ENCODE measurements around the gene LRRC8C.

LRRC8C gene

DNA sequence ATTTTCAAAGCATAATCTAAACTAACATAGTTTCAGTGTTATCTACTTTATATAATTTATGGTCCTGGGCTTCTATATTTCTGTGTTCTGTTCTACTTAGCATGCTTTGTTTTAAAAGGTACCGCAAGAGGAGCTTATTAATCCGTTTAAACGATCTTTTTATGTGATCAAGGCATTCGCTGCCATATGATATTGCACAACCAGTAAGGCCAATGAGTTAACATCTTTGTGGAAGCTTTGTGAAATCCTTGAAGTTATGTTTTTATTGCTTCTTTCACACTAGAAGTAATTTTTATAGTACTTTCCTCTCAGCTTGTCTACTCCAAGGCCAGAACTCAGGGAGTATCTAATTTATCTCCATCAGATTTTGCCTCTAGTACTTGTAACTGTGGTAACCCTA, 8.9 kb downstream of the LRRC8C start:
- Histone ChIP-seq H3K9me3 (ENCODE audit: control insufficient read depth, insufficient read depth, low read length) (no peaks in the 10 kb centered on the region), H3F3A (ENCODE audit: control insufficient read depth, insufficient read depth) (no peaks in the 10 kb centered on the region), H3K36me3 (ENCODE audit: control insufficient read depth, low read length) (no peaks in the 10 kb centered on the region), H3K27ac (ENCODE audit: low read depth, low read length) (no peak overlapping the region), H3K27me3 (ENCODE audit: control insufficient read depth, low read length) (peaks cover 7% of the 10 kb centered on the region; the same call in 1 of the 2 replicates), H3K4me3 (ENCODE audit: low read length) (no peak overlapping the region), H3K79me2 (ENCODE audit: control insufficient read depth, low read length) (no peaks in the 10 kb centered on the region), H3K4me2 (ENCODE audit: low read length) (no peak overlapping the region), H3K4me1 (ENCODE audit: control insufficient read depth, low read length) (no peaks in the 10 kb centered on the region), H4K20me1 (ENCODE audit: control insufficient read depth, insufficient read depth, low read depth, low read length) (no peaks in the 10 kb centered on the region), H3K9me2 (replicated peaks; ENCODE audit: control insufficient read depth, low read length) (no peaks in the 10 kb centered on the region)
- TF ChIP-seq, protein P1, sequence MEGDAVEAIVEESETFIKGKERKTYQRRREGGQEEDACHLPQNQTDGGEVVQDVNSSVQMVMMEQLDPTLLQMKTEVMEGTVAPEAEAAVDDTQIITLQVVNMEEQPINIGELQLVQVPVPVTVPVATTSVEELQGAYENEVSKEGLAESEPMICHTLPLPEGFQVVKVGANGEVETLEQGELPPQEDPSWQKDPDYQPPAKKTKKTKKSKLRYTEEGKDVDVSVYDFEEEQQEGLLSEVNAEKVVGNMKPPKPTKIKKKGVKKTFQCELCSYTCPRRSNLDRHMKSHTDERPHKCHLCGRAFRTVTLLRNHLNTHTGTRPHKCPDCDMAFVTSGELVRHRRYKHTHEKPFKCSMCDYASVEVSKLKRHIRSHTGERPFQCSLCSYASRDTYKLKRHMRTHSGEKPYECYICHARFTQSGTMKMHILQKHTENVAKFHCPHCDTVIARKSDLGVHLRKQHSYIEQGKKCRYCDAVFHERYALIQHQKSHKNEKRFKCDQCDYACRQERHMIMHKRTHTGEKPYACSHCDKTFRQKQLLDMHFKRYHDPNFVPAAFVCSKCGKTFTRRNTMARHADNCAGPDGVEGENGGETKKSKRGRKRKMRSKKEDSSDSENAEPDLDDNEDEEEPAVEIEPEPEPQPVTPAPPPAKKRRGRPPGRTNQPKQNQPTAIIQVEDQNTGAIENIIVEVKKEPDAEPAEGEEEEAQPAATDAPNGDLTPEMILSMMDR (IDR thresholded peaks at IDR 0.05; ENCODE audit: low read depth, low read length, poor library complexity, severe bottlenecking): no peak
- TF ChIP-seq EZH2phosphoT487 (IDR thresholded peaks at IDR 0.05; ENCODE audit: borderline replicate concordance, low read length): no peak

DNA sequence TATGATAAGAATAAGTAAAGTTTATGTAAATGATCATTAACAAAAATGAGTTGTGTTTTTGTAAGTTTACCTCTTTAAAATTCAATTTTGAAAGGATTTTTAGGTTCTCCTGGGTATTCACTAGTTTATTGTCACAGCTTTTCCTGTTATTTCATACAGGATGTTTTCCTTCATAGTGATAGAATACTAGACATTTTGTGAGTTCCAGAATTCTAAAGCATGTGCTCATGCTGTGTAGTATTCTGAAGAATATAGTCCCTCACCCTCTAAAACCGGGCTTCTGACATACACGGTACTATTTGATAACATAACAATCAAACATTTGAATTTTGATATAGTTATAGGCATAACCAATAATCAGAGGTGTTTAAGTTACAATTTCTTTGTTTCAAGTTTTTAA, 10.7 kb downstream of the LRRC8C start:
- no peaks in the 10 kb centered on the region for H3K79me2 ChIP-seq (ENCODE audit: control insufficient read depth, low read length)
- H3K36me3 ChIP-seq (ENCODE audit: control insufficient read depth, low read length): no peaks in the 10 kb centered on the region
- no peak overlapping the region for H3K4me2 ChIP-seq (ENCODE audit: low read length)
- no peak overlapping the region for H3K27ac ChIP-seq (ENCODE audit: low read depth, low read length)
- no peak for TF ChIP-seq EZH2phosphoT487 (IDR thresholded peaks at IDR 0.05; ENCODE audit: borderline replicate concordance, low read length)
- TF ChIP-seq, protein P1 (IDR thresholded peaks at IDR 0.05; ENCODE audit: low read depth, low read length, poor library complexity, severe bottlenecking): no peak
- H3K9me2 ChIP-seq (replicated peaks; ENCODE audit: control insufficient read depth, low read length): no peaks in the 10 kb centered on the region
- peaks cover under 1% of the 10 kb centered on the region; the same call in 1 of the 2 replicates for H3K4me1 ChIP-seq (ENCODE audit: control insufficient read depth, low read length)
- H3K27me3 ChIP-seq (ENCODE audit: control insufficient read depth, low read length): 0 out of 2 replicates have a peak, but pooled peaks cover 3% of the 10 kb centered on the region
- no peaks in the 10 kb centered on the region for H4K20me1 ChIP-seq (ENCODE audit: control insufficient read depth, insufficient read depth, low read depth, low read length)
- no peaks in the 10 kb centered on the region for H3K9me3 ChIP-seq (ENCODE audit: control insufficient read depth, insufficient read depth, low read length)
- H3F3A ChIP-seq (ENCODE audit: control insufficient read depth, insufficient read depth): no peaks in the 10 kb centered on the region; the same call in 1 of the 2 replicates
- no peak overlapping the region for H3K4me3 ChIP-seq (ENCODE audit: low read length)

DNA sequence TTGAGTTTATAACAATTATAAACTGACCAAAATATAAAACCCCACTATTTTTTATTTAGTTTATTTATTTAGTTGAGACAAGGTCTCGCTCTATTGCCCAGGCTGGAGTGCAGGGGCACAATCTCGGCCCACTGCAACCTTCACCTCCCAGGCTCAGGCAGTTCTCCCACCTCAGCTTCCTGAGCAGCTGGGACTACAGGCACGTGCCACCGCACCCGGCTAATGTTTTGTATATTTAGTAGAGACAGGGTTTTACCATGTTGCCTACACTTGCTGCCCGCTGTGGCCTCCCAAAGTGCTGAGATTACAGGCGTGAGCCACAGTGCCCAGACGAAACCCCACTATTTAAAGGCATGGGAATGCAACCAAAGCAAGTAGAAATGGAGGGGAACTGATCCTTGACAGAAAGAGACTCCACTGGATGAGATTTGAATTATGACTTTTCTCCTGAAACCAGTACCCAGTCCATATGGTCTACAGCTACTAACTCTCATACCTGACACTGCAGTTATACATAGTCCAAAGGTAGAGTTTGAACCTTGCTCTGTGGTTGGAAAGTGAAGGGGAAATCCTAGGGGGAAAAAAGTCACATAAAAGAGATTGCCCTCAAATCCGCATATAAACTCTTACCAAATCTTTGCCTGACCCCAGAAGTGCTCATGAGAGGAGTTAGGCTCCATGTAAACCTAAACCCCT, 11.3 kb downstream of the LRRC8C start:
- no peak overlapping the region for H3K4me2 ChIP-seq (ENCODE audit: low read length)
- H3K36me3 ChIP-seq (ENCODE audit: control insufficient read depth, low read length): no peaks in the 10 kb centered on the region
- H3F3A ChIP-seq (ENCODE audit: control insufficient read depth, insufficient read depth): no peaks in the 10 kb centered on the region; the same call in 1 of the 2 replicates
- no peaks in the 10 kb centered on the region for H3K9me3 ChIP-seq (ENCODE audit: control insufficient read depth, insufficient read depth, low read length)
- H3K27ac ChIP-seq (ENCODE audit: low read depth, low read length): no peak overlapping the region
- TF ChIP-seq, protein P1 (IDR thresholded peaks at IDR 0.05; ENCODE audit: low read depth, low read length, poor library complexity, severe bottlenecking): no peak
- no peak for TF ChIP-seq EZH2phosphoT487 (IDR thresholded peaks at IDR 0.05; ENCODE audit: borderline replicate concordance, low read length)
- 0 out of 2 replicates have a peak, but pooled peaks cover 6% of the 10 kb centered on the region for H3K27me3 ChIP-seq (ENCODE audit: control insufficient read depth, low read length)
- H4K20me1 ChIP-seq (ENCODE audit: control insufficient read depth, insufficient read depth, low read depth, low read length): no peaks in the 10 kb centered on the region
- no peaks in the 10 kb centered on the region for H3K79me2 ChIP-seq (ENCODE audit: control insufficient read depth, low read length)
- no peaks in the 10 kb centered on the region for H3K9me2 ChIP-seq (replicated peaks; ENCODE audit: control insufficient read depth, low read length)
- peaks cover 4% of the 10 kb centered on the region; the same call in 1 of the 2 replicates for H3K4me1 ChIP-seq (ENCODE audit: control insufficient read depth, low read length)
- no peak overlapping the region for H3K4me3 ChIP-seq (ENCODE audit: low read length)

Data from DOHH2 (cell line).